Activated naive CD8-positive, alpha-beta T cell treated with anti-CD3 and anti-CD28 coated beads, Interleukin-2, amount 50 U/mL, for 24 hours (primary cell): ENCODE data around the gene CLDN9.

Source experiments
- ATAC-seq: fragments of 150-1000 bp; cut with Tn5 transposase; one replicate; pipeline ENCODE4 v1.10.0; 2021
- DNase-seq: peaks from one replicate; pipeline ENCODE4 v3.0.0; 2021
- H3K27ac Mint-ChIP-seq: one replicate; pipeline ENCODE4 v1.8.0; 2021; ENCODE audit warnings: mild to moderate bottlenecking, mixed read lengths
- H3K27me3 Mint-ChIP-seq: one replicate; pipeline ENCODE4 v1.8.0; 2021; ENCODE audit warnings: mixed read lengths
- H3K36me3 Mint-ChIP-seq: one replicate; pipeline ENCODE4 v1.8.0; 2021; ENCODE audit warnings: low read depth, mixed read lengths
- H3K4me1 Mint-ChIP-seq: one replicate; pipeline ENCODE4 v1.8.0; 2021; ENCODE audit warnings: mixed read lengths
- H3K4me3 Mint-ChIP-seq: one replicate; pipeline ENCODE4 v1.8.0; 2021; ENCODE audit warnings: mild to moderate bottlenecking, moderate library complexity, mixed read lengths
- H3K9me3 Mint-ChIP-seq: one replicate; pipeline ENCODE4 v1.8.0; 2021; ENCODE audit warnings: mixed read lengths

The CLDN9 gene, protein sequence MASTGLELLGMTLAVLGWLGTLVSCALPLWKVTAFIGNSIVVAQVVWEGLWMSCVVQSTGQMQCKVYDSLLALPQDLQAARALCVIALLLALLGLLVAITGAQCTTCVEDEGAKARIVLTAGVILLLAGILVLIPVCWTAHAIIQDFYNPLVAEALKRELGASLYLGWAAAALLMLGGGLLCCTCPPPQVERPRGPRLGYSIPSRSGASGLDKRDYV

DNA sequence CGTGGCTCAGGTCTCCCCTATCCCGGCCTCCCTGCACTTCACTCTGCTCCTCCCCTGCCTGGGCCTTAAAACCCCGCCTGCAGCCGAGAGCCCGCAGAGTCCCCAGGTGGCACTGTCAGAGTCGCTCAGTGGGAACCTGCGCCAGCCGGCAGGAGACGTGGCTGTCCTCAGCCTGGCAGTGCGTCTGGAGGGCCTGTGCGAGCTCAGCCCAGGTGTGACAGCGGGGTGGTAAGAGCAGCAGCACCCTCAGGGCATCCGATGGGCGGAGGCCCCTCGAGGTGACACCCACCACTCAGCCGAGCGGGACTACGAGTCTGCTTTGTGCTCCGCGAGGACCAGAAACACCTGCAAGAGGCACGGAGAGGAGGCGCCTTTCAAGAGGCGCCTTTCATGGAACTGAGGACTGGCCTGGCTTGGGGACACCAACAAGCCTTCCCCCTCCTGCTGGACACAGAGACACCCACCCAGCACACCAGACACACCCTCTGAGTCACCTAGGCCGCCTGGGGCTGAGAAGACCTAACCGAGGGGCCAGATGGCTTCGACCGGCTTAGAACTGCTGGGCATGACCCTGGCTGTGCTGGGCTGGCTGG is at the start of gene CLDN9:
Gene CLDN9 (plus strand): TSS at position 96 of the 593 bp plus-strand sequence. CDS start 440 bp downstream, at position 536.
- Mint-ChIP-seq H3K9me3 (no peaks in the 10 kb centered on the region), H3K4me3 (no peak within 1 kb of the TSS), H3K36me3 (no peaks in the 10 kb centered on the region), H3K27me3 (peaks cover 14% of the 10 kb centered on the region), H3K27ac (no peak within 1 kb of the TSS), H3K4me1 (peaks cover 12% of the 10 kb centered on the region)
- DNase-seq = no peak
- no peak for ATAC-seq

DNA sequence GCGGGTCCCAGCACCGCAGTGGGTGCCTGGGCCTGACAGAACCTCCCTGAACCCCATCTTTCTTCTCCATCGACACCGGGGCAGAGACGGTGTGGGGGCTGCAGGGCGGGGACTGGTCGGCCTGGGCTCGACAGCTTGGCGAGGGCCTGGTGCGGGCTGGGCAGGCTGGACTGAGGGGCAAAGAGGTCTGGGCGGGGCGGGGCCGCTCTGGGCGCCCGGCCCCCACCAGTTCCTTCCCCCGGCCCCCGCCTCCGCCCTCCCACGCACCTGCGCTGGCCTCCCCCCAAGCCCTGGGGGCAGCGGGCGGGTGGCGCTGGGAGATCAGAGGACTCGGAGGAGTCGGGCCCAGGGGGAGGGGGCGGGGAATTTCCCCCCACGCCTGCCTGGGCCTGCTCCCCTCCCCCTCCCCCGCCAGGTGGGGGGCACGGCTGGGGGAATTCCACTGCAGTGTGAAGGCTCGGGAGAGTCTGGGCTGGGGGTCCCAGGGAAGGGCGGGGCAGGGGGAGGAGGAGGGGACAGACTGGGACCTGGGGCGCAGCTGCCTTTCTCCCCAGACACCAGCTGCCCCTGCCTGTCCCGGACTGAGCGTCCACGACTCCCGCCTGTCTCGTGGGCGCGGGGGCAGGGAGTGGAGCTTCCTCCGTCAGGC is 49.5 kb upstream of the CLDN9 start:
- Mint-ChIP-seq H3K9me3 (no peaks in the 10 kb centered on the region), H3K36me3 (no peaks in the 10 kb centered on the region), H3K4me1 (peaks cover 24% of the 10 kb centered on the region), H3K27me3 (peaks cover 42% of the 10 kb centered on the region), H3K4me3 (peak overlapping the region; percentile 76), H3K27ac (no peak overlapping the region)
- DNase-seq (no peak), ATAC-seq (no peak)

DNA sequence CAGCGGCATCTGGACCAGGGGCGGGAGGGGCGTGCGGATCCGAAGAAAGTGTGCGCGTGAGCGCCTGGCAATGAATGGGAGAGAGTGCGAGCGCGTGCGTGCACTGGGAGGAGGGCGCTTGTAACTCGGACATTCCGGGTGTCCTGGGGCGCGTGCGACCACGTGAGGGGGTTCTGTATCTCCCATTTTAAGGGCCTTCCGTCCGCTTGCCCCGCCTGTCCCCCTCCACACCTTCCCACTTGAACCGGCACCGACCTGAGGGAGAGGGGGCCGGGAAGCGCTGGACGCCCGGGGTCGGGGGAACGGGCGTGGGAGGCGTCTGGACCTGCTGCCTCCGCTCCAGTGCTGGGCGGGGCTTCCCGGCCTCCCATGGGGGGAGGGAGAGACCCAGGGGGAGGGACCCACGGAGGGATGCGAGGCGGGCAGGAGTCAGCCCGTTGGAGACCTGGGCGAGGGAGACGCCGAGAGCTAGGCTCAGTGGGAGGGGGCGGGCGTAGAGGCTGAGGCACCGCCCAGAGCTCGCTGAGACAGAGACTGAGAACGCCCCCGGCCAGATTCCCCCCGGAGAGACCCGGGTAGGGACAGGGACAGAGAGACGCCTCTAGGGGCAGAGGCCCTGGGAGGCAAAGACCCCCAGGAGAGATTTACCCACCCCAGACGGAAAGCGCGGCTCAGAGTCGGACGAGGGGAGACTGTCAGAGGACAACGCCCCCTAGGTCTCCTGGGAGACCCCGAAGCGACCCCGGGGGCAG is 48.8 kb upstream of the CLDN9 start, which contains the start of gene KREMEN2:
Gene KREMEN2 (plus strand): TSS at position 553 of the 752 bp plus-strand sequence. CDS start 246 bp downstream, outside the sequence.
- Mint-ChIP-seq H3K27me3 (peaks cover 46% of the 10 kb centered on the region), H3K9me3 (no peaks in the 10 kb centered on the region), H3K4me3 (peak within 1 kb of the TSS; percentile 76), H3K4me1 (peaks cover 30% of the 10 kb centered on the region), H3K27ac (no peak within 1 kb of the TSS), H3K36me3 (no peaks in the 10 kb centered on the region)
- DNase-seq (peak; percentile 42), ATAC-seq (peak; percentile 13)

DNA sequence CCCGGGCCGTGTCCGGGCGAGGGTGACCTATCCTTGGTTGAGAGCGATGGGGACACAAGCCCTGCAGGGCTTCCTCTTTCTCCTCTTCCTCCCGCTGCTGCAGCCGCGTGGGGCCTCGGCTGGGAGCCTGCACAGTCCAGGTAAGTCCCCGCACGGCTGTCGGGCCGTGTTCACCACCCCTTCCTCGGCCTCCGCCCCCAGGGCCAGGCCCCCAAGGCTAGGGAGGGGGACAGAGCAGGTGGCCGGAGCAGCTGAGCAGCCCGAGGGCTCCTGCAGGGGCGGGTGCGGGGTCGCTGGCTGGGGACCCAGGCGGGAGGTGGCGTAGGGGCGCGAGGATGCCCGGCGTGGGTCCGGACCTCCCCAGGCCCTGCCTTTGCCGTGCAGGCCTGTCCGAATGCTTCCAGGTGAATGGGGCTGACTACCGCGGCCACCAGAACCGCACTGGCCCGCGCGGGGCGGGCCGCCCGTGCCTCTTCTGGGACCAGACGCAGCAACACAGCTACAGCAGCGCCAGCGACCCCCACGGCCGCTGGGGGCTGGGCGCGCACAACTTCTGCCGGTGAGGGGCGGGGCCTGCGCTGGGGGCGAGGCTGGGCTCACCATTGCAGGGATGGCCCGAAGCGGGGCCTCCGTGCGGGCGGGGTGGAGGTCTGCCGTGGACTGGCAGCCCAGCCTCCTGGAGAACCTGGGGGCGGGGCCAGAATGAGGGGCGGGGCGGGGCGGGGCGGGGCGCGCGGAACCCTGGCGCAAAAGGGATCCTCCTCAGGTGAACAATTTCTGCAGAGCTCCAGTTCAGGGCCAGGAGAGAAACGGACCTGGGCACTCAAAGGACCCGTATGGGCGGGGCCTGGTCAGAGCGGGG is 48.0 kb upstream of the CLDN9 start:
- ATAC-seq = peak; percentile 17
- H3K27me3 Mint-ChIP-seq = peaks cover 43% of the 10 kb centered on the region
- H3K4me3 Mint-ChIP-seq = peak overlapping the region; percentile 76

DNA sequence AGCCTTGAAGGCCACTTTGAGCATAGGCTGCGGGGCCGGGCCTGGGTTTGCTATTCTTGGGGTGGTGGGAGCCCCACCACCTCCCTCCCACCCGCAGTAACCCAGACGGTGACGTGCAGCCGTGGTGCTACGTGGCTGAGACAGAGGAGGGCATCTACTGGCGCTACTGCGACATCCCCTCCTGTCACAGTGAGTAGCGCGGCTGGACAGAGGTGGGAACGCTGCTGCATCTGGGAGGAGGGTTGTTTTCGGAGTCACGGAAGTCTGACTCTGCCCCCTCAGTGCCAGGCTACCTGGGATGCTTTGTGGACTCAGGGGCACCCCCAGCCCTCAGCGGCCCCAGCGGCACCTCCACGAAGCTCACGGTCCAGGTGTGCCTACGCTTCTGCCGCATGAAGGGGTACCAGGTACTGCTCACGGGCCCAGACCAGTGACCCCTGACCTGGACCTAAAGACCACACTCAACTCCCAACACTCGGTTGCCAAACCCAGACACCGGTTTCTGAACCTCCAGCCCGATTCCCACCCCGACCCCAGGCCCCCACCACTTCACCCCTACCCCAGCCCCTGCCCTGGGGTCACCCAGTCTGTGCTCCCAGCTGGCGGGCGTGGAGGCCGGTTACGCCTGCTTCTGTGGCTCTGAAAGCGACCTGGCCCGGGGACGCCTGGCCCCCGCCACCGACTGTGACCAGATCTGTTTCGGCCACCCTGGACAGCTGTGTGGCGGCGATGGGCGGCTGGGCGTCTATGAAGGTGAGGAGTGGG is 46.5 kb upstream of the CLDN9 start:
- Mint-ChIP-seq H3K4me3 (no peak overlapping the region), H3K27ac (no peak overlapping the region), H3K9me3 (no peaks in the 10 kb centered on the region), H3K4me1 (peaks cover 38% of the 10 kb centered on the region), H3K27me3 (peaks cover 42% of the 10 kb centered on the region), H3K36me3 (peaks cover 5% of the 10 kb centered on the region)
- ATAC-seq = no peak
- DNase-seq = no peak

More for the DNA sequence above, 48.0 kb upstream of the CLDN9 start:
- H3K36me3 Mint-ChIP-seq = no peaks in the 10 kb centered on the region
- no peaks in the 10 kb centered on the region for H3K9me3 Mint-ChIP-seq
- peaks cover 30% of the 10 kb centered on the region for H3K4me1 Mint-ChIP-seq
- H3K27ac Mint-ChIP-seq = no peak overlapping the region
- peak; percentile 70 for DNase-seq

- ATAC-seq = no peak
- H3K36me3 Mint-ChIP-seq = peaks cover 5% of the 10 kb centered on the region
- H3K4me1 Mint-ChIP-seq = peaks cover 37% of the 10 kb centered on the region
- H3K27me3 Mint-ChIP-seq = peaks cover 39% of the 10 kb centered on the region
- DNase-seq = no peak
- no peak overlapping the region for H3K27ac Mint-ChIP-seq
- no peak overlapping the region for H3K4me3 Mint-ChIP-seq
- H3K9me3 Mint-ChIP-seq = no peaks in the 10 kb centered on the region
Measured at GRCh38 chr16:2966808-2967191, 45.9 kb upstream of the CLDN9 start.

DNA sequence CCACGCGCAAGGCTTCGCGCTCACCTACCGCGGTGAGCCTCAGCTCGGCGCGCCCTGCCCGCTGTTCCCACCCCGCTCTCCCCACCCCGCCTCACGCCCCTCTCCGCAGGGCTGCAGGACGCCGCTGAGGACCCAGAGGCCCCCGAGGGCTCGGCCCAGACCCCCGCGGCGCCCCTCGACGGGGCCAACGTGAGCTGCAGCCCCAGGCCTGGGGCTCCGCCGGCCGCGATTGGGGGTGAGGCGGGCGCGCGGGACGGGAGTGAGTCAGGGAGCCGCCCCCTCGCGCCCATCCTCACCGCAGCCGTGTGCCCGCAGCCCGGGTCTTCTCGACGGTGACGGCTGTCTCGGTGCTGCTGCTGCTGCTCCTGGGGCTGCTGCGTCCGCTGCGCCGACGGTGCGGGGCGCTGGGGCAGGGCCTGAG is 45.5 kb upstream of the CLDN9 start:
- DNase-seq (no peak), ATAC-seq (no peak)
- Mint-ChIP-seq H3K27ac (no peak overlapping the region), H3K36me3 (peaks cover 9% of the 10 kb centered on the region), H3K4me1 (peaks cover 37% of the 10 kb centered on the region), H3K27me3 (peaks cover 36% of the 10 kb centered on the region), H3K9me3 (no peaks in the 10 kb centered on the region), H3K4me3 (no peak overlapping the region)

GRCh38 chr16:2967721-2968161 is 45.0 kb upstream of the CLDN9 start:
- Mint-ChIP-seq H3K4me1 (peaks cover 37% of the 10 kb centered on the region), H3K27ac (no peak overlapping the region), H3K36me3 (peaks cover 15% of the 10 kb centered on the region), H3K9me3 (no peaks in the 10 kb centered on the region), H3K4me3 (no peak overlapping the region), H3K27me3 (peaks cover 32% of the 10 kb centered on the region)
- ATAC-seq (no peak), DNase-seq (no peak)

DNA sequence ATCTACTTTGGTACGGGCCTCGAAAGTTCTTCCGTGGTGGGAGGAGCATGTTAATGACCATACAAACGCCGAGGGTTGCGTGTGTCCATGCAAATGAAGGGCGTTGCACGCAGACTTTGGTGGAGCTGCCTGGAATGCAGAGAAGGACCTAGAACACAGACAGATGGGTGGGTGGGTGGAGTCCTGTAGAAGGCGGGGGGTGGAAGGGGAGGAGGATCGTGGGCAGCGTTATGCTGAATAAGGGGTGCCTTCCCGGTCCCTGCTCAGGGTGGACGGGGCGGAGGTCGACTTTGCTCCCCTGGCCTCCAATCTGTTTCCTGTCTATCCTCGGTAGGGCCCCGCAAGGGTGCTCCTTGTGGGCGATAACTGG is 44.4 kb upstream of the CLDN9 start:
- H3K27me3 Mint-ChIP-seq = peaks cover 30% of the 10 kb centered on the region
- DNase-seq (no peak), ATAC-seq (no peak)
- no peak overlapping the region for H3K27ac Mint-ChIP-seq
- H3K4me1 Mint-ChIP-seq = peaks cover 34% of the 10 kb centered on the region
- H3K36me3 Mint-ChIP-seq = peaks cover 17% of the 10 kb centered on the region
- H3K4me3 Mint-ChIP-seq = peak overlapping the region; percentile 69
- no peaks in the 10 kb centered on the region for H3K9me3 Mint-ChIP-seq

DNA sequence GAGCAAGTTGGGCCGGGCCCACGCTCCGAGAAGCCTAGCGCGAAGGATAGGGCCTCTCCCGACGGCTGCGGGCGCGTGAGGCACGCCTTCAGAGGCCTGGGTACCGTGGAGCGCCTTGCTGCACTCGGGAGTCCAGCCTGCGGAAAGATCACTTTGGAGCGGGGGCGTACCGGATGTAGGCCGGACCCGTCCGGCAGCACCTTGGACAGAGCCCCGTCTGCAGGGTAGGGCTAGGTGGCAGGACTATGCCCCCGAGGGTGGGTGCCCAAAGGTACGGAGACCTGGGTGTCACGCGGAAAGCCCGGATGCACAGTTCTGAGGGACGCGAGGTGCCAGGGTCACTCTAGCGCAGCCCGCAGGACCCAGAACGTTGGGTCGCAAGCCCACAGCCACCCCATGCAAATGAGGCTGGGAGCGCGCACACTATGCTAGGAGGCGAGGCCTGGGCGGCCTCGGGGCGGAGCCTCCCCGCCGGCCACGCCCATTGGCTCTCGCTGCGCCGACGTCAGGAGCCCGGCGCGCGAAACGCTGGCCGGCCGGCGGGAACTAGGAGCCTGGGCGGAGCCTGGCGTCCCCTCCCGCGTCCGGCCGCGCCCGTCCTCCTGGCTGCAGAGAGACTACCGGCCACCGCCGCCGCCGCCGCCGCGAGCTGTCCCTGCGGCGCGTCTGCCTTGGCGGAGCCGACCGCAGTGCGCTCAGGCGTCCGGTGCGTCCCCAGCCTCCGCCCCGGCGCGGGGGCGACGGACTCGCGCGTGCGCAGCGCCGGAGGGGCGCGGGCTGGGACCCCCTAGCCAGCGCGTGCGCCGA is 43.8 kb upstream of the CLDN9 start, which contains the start of gene PAQR4:
Gene PAQR4 (plus strand): TSS at position 611 of the 807 bp plus-strand sequence. CDS start 327 bp downstream, outside the sequence.
- peaks cover 27% of the 10 kb centered on the region for H3K27me3 Mint-ChIP-seq
- no peak within 1 kb of the TSS for H3K27ac Mint-ChIP-seq
- peaks cover 31% of the 10 kb centered on the region for H3K4me1 Mint-ChIP-seq
- ATAC-seq = peak; percentile 68
- H3K9me3 Mint-ChIP-seq = no peaks in the 10 kb centered on the region
- peaks cover 18% of the 10 kb centered on the region for H3K36me3 Mint-ChIP-seq
- DNase-seq = peak; percentile 88
- H3K4me3 Mint-ChIP-seq = peak within 1 kb of the TSS; percentile 74

DNA sequence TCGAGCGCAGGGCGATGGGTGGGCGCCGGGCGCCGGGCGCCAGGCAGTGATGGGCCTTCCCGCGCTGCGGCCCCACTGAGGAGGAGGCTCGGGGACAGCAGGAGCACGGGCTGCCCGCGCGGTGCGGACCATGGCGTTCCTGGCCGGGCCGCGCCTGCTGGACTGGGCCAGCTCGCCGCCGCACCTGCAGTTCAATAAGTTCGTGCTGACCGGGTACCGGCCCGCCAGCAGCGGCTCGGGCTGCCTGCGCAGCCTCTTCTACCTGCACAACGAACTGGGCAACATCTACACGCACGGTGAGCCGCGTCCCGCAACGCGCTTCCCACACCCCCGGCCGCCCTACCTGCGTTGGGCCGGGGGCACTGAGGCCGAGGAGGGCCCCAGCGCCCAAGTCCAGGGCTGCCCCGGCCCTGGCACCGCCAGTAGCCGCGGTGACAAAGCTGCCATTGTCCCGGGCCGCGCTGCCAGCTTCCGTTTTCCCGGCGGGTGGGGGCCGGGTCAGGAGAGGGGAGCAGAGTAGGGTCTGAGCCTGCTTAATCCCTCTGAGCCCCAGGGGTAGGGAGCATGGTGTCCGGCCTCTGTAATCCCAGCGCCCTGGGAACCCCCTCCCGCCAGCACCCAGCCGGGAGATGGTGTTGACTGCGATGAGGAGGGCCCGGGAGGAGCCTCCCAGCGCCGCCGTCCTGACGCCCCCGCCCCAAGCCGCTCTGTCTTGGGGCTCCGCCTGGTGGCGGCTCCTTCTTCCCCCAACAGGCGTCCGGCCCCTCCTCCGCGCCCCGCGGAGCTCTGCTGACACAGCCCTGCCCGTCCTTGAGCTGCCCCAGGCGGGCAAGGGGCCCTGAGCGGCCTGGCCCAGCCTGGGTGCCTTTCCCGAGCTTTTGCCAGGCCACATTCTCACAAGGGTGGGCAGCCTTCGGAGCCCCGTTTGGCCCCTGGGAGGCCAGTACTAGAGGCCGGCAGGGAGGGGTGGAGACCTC is 42.9 kb upstream of the CLDN9 start:
- peak overlapping the region; percentile 74 for H3K4me3 Mint-ChIP-seq
- DNase-seq = peak; percentile 90
- H3K27ac Mint-ChIP-seq = no peak overlapping the region
- H3K36me3 Mint-ChIP-seq = peaks cover 18% of the 10 kb centered on the region
- H3K9me3 Mint-ChIP-seq = no peaks in the 10 kb centered on the region
- peak; percentile 78 for ATAC-seq
- H3K27me3 Mint-ChIP-seq = peaks cover 24% of the 10 kb centered on the region
- H3K4me1 Mint-ChIP-seq = peaks cover 28% of the 10 kb centered on the region

GRCh38 chr16:2970563-2970962 is 42.2 kb upstream of the CLDN9 start:
- no peak overlapping the region for H3K27ac Mint-ChIP-seq
- peaks cover 24% of the 10 kb centered on the region for H3K4me1 Mint-ChIP-seq
- DNase-seq (no peak), ATAC-seq (no peak)
- H3K27me3 Mint-ChIP-seq = peaks cover 19% of the 10 kb centered on the region
- peak overlapping the region; percentile 74 for H3K4me3 Mint-ChIP-seq
- H3K36me3 Mint-ChIP-seq = peaks cover 18% of the 10 kb centered on the region
- H3K9me3 Mint-ChIP-seq = no peaks in the 10 kb centered on the region
